Fibroblast of lung (primary cell): ENCODE results near the gene FHIP1B.

Experiments
- EZH2 ChIP-seq: IDR thresholded peaks from 2 replicates; pipeline ENCODE4 v1.5.1; 2012; ENCODE audit warnings: low read length, control low read depth, mild to moderate bottlenecking; ENCODE audit errors: missing control alignments
- TF ChIP-seq, protein P1 (sequence below), 2 donors: IDR thresholded peaks in 1 of 2; conservative IDR thresholded peaks in 1 of 2; 1 replicate in 1 of 2; 2 replicates in 1 of 2; pipeline ENCODE4 v1.5.1; 2011 to 2012; ENCODE audit warnings: low read length in 2 of 2, control low read depth in 1 of 2, inconsistent platforms in 1 of 2, low read depth in 1 of 2, mild to moderate bottlenecking in 1 of 2

- TF ChIP-seq, protein P1, sequence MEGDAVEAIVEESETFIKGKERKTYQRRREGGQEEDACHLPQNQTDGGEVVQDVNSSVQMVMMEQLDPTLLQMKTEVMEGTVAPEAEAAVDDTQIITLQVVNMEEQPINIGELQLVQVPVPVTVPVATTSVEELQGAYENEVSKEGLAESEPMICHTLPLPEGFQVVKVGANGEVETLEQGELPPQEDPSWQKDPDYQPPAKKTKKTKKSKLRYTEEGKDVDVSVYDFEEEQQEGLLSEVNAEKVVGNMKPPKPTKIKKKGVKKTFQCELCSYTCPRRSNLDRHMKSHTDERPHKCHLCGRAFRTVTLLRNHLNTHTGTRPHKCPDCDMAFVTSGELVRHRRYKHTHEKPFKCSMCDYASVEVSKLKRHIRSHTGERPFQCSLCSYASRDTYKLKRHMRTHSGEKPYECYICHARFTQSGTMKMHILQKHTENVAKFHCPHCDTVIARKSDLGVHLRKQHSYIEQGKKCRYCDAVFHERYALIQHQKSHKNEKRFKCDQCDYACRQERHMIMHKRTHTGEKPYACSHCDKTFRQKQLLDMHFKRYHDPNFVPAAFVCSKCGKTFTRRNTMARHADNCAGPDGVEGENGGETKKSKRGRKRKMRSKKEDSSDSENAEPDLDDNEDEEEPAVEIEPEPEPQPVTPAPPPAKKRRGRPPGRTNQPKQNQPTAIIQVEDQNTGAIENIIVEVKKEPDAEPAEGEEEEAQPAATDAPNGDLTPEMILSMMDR (conservative IDR thresholded peaks at IDR 0.05 in 1 of 2, IDR thresholded peaks at IDR 0.05 in 1 of 2; ENCODE audit: low read depth in 1 of 2, low read length in 2 of 2), result no peak
- no peak for TF ChIP-seq EZH2
Observed at GRCh38 chr11:6225896-6226295, 8.5 kb downstream of the FHIP1B start.
